Testis (tissue), 3 donors: Measurements from ENCODE around the gene BOLA3. TPM values are rescaled to one million over a fixed set of nuclear protein-coding genes. Genes with fewer than 3 reads are reported as not detected.

ENCODE experiments used
- DNase-seq: peaks from one replicate; pipeline ENCODE4 v3.0.0-alpha.2; 2019
- H3K27ac ChIP-seq, 2 donors: fragments of 200-600 bp; sonication (generic); one replicate each; pipeline ENCODE4 v1.5.1; 2019
- H3K27me3 ChIP-seq: fragments of 200-600 bp; sonication (generic); one replicate; pipeline ENCODE4 v1.5.1; 2019
- H3K36me3 ChIP-seq: fragments of 200-600 bp; sonication (generic); one replicate; pipeline ENCODE4 v1.5.1; 2017; ENCODE audit warnings: low read depth; ENCODE audit errors: missing control alignments
- H3K4me1 ChIP-seq: fragments of 200-600 bp; sonication (generic); one replicate; pipeline ENCODE4 v1.5.1; 2019
- H3K4me3 ChIP-seq, 2 donors: fragments of 200-600 bp; sonication (generic); one replicate each; pipeline ENCODE4 v1.5.1; 2017 to 2019
- H3K9me3 ChIP-seq: fragments of 200-600 bp; sonication (generic); one replicate; pipeline ENCODE4 v1.5.1; 2017
- POLR2A ChIP-seq: fragments of 450-650 bp; IDR thresholded peaks from one replicate; pipeline ENCODE4 v1.6.1; 2017; ENCODE audit warnings: antibody characterized with exemption, mild to moderate bottlenecking, moderate library complexity
- WGBS, 2 donors: methylation state at CpG; one replicate each; pipeline ENCODE4 v1.1.5; 2018; 5-methylcytosine and 5-hydroxymethylcytosine counted together
- intact Hi-C: fragments of 100-400 bp; cut with DNase I; formaldehyde crosslinking; loops from one replicate; pipeline ENCODE4 v1.15.1; 2023; ENCODE audit warnings: low total_unique reads
- polyA plus RNA-seq: library from polyadenylated mRNA; stranded (reverse); fragments of 350-450 nt; fragmentation: Illumina TruSeq; extraction: RNeasy Lipid Tissue Mini Kit (QIAGEN cat#74804); gene quantifications from one replicate; pipeline ENCODE4 v1.2.3, GENCODE V29; 2014; ENCODE audit warnings: low read depth, low replicate concordance; ENCODE audit not compliant: insufficient read depth
- total RNA-seq, 2 donors: library from RNA; depleted of rRNA; stranded (reverse); fragments of >200 nt; gene quantifications; one replicate each; pipeline ENCODE4 v1.2.3, GENCODE V29; 2016
- TF ChIP-seq, protein P1 (sequence below), 3 experiments: fragments of 450-650 bp in 2 of 3; fragments of 200-600 bp in 1 of 3; sonication (generic) in 1 of 3; IDR thresholded peaks; one replicate each; pipeline ENCODE4 v1.5.1; 2016 to 2019; ENCODE audit warnings: antibody characterized with exemption in 3 of 3, mild to moderate bottlenecking in 2 of 3, moderate library complexity in 1 of 3

BOLA3 gene
- total and polyA plus RNA-seq, 3 donors from 2014 or later = 40.2 to 56.2 (median 41.9) TPM

DNA sequence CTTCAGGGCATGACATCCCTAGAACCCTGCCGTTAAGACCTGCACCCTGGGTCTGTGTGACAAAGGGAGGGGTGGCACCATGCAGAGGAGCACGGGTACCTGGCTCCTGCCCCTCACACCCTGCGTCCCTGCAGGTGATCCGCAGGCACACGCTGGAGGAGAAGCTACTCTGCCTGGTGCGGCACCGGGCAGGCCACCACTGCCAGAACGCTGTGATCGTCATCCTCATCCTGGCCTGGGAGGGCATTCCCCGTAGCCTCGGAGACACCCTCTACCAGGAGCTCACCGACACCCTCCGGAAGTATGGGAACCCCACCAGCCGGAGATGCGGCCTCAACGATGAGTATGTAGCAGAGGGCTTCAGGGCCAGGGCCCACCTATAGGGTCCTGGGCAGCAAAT is 60.0 kb downstream of the BOLA3 start:
- Histone ChIP-seq H3K4me3 (no peak overlapping the region), H3K27me3 (no peaks in the 10 kb centered on the region), H3K27ac (no peak overlapping the region), H3K36me3 (no peaks in the 10 kb centered on the region), H3K9me3 (no peaks in the 10 kb centered on the region), H3K4me1 (no peaks in the 10 kb centered on the region)
- intact Hi-C loops = no loop called here
- WGBS, 2 donors = 96% methylated on average over 5 to 16 of the region's 16 CpGs
- no peak for DNase-seq
- TF ChIP-seq POLR2A = no peak
- TF ChIP-seq, protein P1, sequence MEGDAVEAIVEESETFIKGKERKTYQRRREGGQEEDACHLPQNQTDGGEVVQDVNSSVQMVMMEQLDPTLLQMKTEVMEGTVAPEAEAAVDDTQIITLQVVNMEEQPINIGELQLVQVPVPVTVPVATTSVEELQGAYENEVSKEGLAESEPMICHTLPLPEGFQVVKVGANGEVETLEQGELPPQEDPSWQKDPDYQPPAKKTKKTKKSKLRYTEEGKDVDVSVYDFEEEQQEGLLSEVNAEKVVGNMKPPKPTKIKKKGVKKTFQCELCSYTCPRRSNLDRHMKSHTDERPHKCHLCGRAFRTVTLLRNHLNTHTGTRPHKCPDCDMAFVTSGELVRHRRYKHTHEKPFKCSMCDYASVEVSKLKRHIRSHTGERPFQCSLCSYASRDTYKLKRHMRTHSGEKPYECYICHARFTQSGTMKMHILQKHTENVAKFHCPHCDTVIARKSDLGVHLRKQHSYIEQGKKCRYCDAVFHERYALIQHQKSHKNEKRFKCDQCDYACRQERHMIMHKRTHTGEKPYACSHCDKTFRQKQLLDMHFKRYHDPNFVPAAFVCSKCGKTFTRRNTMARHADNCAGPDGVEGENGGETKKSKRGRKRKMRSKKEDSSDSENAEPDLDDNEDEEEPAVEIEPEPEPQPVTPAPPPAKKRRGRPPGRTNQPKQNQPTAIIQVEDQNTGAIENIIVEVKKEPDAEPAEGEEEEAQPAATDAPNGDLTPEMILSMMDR (IDR thresholded peaks at IDR 0.05) = no peak

DNA sequence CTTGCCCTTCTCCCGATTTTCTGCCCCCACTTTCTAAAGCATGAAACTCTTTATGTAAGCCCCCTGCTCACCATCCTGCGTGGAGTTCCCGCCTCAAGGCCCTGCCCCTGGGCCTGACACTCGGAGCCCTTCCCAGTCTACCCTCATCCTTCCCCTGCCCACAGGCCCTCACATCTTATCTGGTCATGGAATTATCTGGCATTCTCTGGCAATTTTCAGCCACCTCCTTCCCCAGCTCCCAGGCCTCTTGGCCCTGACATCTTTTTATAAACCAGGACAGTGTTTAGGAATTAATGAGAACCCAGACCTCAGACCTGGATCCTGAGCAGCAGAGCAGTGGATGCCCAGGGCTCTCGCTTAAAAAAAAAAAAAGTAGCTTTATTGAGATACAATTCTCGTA is 61.7 kb downstream of the BOLA3 start:
- no peak for TF ChIP-seq POLR2A
- TF ChIP-seq, protein P1 (IDR thresholded peaks at IDR 0.05) = no peak
- Histone ChIP-seq H3K36me3 (no peaks in the 10 kb centered on the region), H3K4me1 (no peaks in the 10 kb centered on the region), H3K27me3 (no peaks in the 10 kb centered on the region), H3K27ac (no peak overlapping the region), H3K4me3 (no peak overlapping the region), H3K9me3 (no peaks in the 10 kb centered on the region)
- intact Hi-C loops = no loop called here
- no peak for DNase-seq
- WGBS, 2 donors = 89 to 93% methylated on average over 6 of the region's 6 CpGs

Other genes starting within 250 kb of the BOLA3 start
- 10 to 100 TPM; 91.0 to 93.9 TPM for gene DGUOK, start 221.0 kb downstream of the BOLA3 start, total RNA-seq
- gene DGUOK, start 221.0 kb downstream of the BOLA3 start, polyA plus RNA-seq = 87.7 TPM
- 10 to 100 TPM in 1 of 2 donors, 1 to 10 TPM in 1; 9.7 to 12.2 TPM for gene TET3, start 163.0 kb downstream of the BOLA3 start, total RNA-seq
- gene TET3, start 163.0 kb downstream of the BOLA3 start, polyA plus RNA-seq = 4.3 TPM
- gene MOB1A, start 31.0 kb upstream of the BOLA3 start, total RNA-seq = 10 to 100 TPM; 66.0 to 66.4 TPM
- 73.9 TPM for gene MOB1A, start 31.0 kb upstream of the BOLA3 start, polyA plus RNA-seq
- 10 to 100 TPM; 19.0 to 23.2 TPM for gene MTHFD2, start 50.7 kb upstream of the BOLA3 start, total RNA-seq
- gene MTHFD2, start 50.7 kb upstream of the BOLA3 start, polyA plus RNA-seq = 39.3 TPM
- gene SLC4A5, start 195.5 kb upstream of the BOLA3 start, total RNA-seq = 100 to 1,000 TPM; 113 to 188 TPM
- 40.3 TPM for gene SLC4A5, start 195.5 kb upstream of the BOLA3 start, polyA plus RNA-seq
- 100 to 1,000 TPM; 321 to 403 TPM for gene DCTN1, start 232.4 kb upstream of the BOLA3 start, total RNA-seq
- gene DCTN1, start 232.4 kb upstream of the BOLA3 start, polyA plus RNA-seq = 277 TPM